Measurements from ENCODE around the gene FRMD1. TPM values are rescaled to one million over a fixed set of nuclear protein-coding genes. Genes with fewer than 3 reads are reported as not detected.

Gene FRMD1
- total and polyA plus RNA-seq, 2 donors (not counting 3 experiments of a cell fraction or from before 2014, with no cell fraction given), result not detected

- CTCF ChIA-PET, result no interaction called here
- Histone ChIP-seq H3K4me2 (ENCODE audit: insufficient read depth, low read length) (no peak overlapping the region), H3K9ac (replicated peaks; ENCODE audit: extremely low read depth, insufficient read depth, low read length) (no peak overlapping the region)
These were observed 62.8 kb downstream of the FRMD1 start for GRCh38 chr6:168016176-168016620.

More at GRCh38 chr6:168016176-168016620, 62.8 kb downstream of the FRMD1 start:
- H3K9me1 ChIP-seq (replicated peaks; ENCODE audit: control insufficient read depth, extremely low read depth, insufficient read depth, low read length), result no peaks in the 10 kb centered on the region
- H2AFZ ChIP-seq (ENCODE audit: low read depth, low read length), result no peak overlapping the region
- H3K9me3 ChIP-seq (replicated peaks; ENCODE audit: control insufficient read depth, insufficient read depth, low read length), result no peaks in the 10 kb centered on the region
- FAIRE-seq (no peak), DNase-seq (ENCODE audit: low read depth, low spot score) (no peak)
- no peak for TF ChIP-seq FOS (IDR thresholded peaks at IDR 0.05; ENCODE audit: borderline replicate concordance, insufficient read depth, low read length)
- no peak for TF ChIP-seq MYC (IDR thresholded peaks at IDR 0.05; ENCODE audit: low read depth, low read length)
- no peak for TF ChIP-seq EZH2 (IDR thresholded peaks at IDR 0.05; ENCODE audit: borderline replicate concordance, low read depth, low read length, severe bottlenecking)
- no peak for TF ChIP-seq JUN (IDR thresholded peaks at IDR 0.05; ENCODE audit: borderline replicate concordance, insufficient read depth, insufficient read length, low read depth)
- no peak for TF ChIP-seq MAX (IDR thresholded peaks at IDR 0.05; ENCODE audit: insufficient read depth, insufficient read length)
- no peak for TF ChIP-seq POLR2AphosphoS5 (IDR thresholded peaks at IDR 0.05; ENCODE audit: insufficient read depth, low read depth, low read length)
- no peak for TF ChIP-seq GATA2 (IDR thresholded peaks at IDR 0.05; ENCODE audit: insufficient read depth, insufficient read length, low read depth, low read length)
- TF ChIP-seq POLR2A (IDR thresholded peaks at IDR 0.05; ENCODE audit: low read depth, low read length), result no peak
- TF ChIP-seq CTCF (IDR thresholded peaks at IDR 0.05; ENCODE audit: extremely low read depth in 1 of 2, insufficient read depth in 1 of 2, low read depth in 1 of 2, low read length in 2 of 2), result no peak
- POLR2A ChIA-PET, result no interaction called here
- intact Hi-C loops (cut with micrococcal nuclease) (no loop called here), dilution Hi-C loops (cut with MboI; ENCODE audit: extremely low pct_ligation_motif_present, low sequenced_read_pairs) (no loop called here)
- H3K27ac ChIP-seq (ENCODE audit: insufficient read depth, low read depth, low read length), result no peak overlapping the region
- no peaks in the 10 kb centered on the region for H4K20me1 ChIP-seq (replicated peaks; ENCODE audit: control insufficient read depth, extremely low read depth, insufficient read depth, low read length)
- H3K4me1 ChIP-seq (ENCODE audit: control insufficient read depth, extremely low read depth, insufficient read depth, low read length), result no peaks in the 10 kb centered on the region
- BruUV-seq (replicated peaks), result no TSS peak
- no peaks in the 10 kb centered on the region for H3K36me3 ChIP-seq (ENCODE audit: control insufficient read depth in 2 of 2, extremely low read depth in 1 of 2, insufficient read depth in 2 of 2, low read length in 2 of 2)
- peaks cover 0 to 3% of the 10 kb centered on the region in 2 experiments for H3K27me3 ChIP-seq (ENCODE audit: control insufficient read depth in 2 of 2, insufficient read depth in 2 of 2, low read length in 2 of 2)
- H3K79me2 ChIP-seq (ENCODE audit: control insufficient read depth, insufficient read depth, low read length), result no peaks in the 10 kb centered on the region
- H3K4me3 ChIP-seq (replicated peaks in 1 of 3; ENCODE audit: insufficient read depth in 1 of 3, low read depth in 1 of 3, low read length in 3 of 3), result no peak overlapping the region
